NCI-H82 treated with DMSO at 0.1 percent for 48 hours (cell line): Measurements from ENCODE around the gene MVD.

ENCODE experiments used
- DNase-seq: peaks from one replicate; lab custom pipeline; 2025; ENCODE audit not compliant: unreplicated experiment; lab: John Stamatoyannopoulos, UW

The MVD gene

DNA sequence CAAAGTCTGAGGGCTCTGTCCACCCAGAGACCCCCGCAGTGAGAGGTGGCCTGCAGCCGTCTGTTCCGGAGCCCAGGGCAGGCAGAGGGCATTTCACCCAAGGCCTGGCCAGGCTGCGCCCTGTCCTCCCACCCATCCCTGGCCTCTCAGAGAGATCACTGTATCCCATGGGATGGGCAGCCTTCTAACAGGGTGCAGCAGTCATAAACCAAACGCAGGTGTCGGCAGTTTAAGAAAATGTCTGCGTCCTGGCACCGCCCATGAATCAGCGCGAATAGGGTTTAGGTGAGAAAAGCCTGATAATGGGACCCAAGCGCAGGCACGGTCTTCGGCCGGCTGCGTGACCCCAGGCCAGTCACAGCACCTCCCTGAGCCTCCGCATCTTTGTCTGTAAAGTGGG, 17.4 kb downstream of the MVD start:
- DNase-seq = no peak

DNA sequence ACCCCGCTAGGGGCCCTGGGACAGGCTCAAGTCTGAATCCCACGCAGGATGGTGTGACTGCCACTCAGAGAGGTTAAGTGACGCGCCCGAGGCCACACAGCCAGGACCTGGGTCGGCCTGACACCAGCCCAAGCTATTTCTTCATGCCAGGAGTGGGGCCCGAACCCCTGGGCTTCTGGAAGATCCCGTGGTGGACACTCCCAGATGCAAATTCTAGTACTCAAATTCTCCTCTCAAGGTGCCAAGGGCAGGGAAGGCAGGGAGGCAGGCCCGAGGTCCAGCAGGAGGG, 19.3 kb downstream of the MVD start:
- no peak for DNase-seq

DNA sequence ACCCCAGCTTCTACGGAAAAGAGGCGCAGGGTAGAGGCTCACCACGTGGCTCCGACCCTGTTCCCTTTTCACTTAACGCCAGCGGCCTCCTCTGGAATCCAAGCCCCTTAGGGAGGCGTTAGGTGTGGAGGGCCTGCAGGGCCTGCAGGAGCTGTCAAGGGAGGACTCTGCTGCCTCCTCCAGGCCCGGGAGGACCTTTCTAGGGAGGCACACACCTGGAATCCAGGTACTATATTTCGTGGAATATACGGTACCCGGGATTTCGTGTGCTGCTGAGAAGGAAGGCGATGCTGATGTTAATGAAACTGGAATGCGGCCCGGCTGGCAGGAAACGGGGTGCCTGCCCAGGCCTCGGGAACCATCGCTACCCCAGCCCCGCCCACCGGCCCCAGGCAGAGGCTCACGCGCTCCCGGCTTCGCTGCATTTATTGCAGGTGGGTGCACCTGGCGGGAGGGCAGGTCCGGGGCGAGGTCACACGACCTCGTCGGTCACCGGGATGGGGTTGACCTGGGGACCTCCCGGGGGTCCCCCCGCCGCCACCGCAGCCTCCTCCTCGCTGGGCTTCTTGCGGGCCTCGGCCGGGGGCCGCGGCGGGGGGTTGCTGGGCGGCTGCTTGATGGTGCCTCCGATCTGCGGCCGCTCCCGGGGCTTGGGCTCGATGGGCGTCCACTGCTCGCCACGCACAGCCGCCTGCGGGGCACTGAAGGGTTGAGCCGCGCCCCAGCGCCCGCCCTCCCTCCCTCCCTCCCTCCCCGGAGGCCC, 19.8 kb downstream of the MVD start:
- no peak for DNase-seq

DNA sequence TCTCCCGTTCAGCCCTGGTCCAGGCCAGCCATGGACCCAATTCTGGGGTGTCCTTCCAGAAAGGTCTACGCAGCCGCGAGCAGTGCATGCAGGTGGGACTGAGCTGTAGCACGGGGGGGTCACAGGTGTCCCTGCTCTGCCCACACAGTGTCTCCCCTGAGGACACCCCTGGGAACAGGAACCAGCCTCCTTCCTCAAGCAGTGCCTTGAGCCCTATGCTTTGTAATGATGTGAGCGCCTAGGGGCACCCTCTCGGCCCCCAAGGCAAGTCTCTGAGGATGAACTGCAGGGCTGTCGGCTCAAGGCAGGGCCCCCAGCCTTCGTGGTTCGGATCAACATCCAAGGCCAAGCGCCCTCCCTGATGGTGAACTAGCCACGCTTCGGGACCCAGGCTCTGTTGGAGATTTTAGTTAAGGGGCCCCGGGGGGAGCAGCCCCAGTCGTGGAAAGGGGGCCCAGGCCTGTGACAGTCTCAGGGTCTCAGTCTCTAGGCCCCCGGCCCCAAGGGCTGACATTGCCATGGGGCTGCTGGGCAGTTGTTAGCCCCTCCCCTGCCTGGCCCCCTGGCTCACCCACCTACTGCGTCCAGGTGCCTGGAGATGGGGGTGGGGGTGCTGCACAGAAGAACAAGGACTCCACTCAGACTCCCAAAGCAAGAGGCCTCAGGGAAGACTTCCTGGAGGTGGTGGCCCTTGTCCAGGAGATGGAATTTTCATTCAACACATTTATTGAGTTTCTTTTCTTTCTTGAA, 22.2 kb downstream of the MVD start:
- no peak for DNase-seq

DNA sequence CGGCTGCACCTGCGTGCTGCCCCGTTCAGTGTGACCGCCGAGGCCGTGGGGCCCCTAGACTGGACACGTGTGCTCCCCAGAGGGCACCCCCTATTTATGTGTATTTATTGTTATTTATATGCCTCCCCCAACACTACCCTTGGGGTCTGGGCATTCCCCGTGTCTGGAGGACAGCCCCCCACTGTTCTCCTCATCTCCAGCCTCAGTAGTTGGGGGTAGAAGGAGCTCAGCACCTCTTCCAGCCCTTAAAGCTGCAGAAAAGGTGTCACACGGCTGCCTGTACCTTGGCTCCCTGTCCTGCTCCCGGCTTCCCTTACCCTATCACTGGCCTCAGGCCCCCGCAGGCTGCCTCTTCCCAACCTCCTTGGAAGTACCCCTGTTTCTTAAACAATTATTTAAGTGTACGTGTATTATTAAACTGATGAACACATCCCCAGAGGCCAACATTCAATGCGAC, 22.8 kb downstream of the MVD start:
- DNase-seq = no peak

DNA sequence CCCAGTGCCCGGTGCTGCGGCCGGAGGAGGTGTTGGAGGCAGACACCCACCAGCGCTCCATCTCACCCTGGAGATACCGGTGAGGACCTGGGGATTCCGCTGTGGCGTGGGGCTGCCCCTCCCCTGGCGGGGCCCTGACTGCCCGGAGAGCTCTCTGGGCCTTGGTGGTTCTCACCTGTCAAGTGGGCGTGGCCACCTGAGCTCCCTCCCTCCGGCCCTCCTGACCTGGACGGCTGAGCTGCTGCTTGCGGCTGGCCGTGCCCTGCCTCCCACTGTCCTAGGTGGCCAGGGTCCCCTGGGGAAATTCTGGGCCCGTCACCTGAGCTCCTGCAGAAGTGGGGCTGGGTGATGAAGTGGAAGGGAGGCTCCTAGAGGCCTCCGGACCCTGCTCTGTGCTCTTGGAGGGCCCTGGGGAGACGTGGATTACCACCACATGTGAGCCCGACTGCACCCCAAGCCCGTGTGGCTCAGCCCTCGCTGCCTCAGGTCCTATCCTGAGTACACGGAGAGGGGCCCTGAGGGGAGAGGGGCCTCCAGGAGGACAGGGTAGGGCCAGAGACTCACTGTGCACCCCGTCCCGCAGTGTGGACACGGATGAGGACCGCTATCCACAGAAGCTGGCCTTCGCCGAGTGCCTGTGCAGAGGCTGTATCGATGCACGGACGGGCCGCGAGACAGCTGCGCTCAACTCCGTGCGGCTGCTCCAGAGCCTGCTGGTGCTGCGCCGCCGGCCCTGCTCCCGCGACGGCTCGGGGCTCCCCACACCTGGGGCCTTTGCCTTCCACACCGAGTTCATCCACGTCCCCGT, 23.5 kb downstream of the MVD start:
- no peak for DNase-seq

DNA sequence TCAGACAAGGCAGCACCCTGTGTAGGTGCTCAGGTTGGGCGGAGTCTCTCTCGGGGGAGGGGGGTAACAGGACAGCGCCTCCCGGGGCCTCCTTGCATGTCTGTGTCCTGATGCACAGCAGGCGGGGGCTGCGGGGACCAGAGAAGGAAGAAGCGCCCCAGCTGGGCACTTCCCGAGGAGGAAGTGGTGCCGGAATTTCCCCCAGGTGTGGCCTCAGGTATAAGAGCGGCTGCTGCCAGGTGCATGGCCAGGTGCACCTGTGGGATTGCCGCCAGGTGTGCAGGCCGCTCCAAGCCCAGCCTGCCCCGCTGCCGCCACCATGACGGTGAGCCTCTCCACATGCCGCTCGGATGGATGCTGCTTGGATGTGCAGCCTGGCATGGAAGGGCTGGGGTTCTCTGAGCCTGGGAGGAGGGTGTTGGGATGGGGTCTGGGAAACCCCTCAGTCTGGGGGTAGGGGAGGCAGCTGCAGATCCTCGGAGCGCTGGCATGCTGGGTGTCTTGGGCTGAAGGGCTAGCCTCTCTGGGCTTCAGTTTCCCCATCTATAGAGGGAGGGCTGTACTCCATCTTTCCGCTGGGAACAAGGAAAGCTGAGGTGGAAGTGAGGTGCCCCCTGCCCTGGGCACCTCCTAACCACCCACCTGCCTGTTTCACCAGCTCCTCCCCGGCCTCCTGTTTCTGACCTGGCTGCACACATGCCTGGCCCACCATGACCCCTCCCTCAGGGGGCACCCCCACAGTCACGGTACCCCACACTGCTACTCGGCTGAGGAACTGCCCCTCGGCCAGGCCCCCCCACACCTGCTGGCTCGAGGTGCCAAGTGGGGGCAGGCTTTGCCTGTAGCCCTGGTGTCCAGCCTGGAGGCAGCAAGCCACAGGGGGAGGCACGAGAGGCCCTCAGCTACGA, 24.3 kb downstream of the MVD start, which contains the start of gene IL17C:
IL17C (plus strand) TSS at position 250 of the 908 bp plus-strand sequence; CDS start at position 320, 70 bp downstream.
- DNase-seq = no peak

DNA sequence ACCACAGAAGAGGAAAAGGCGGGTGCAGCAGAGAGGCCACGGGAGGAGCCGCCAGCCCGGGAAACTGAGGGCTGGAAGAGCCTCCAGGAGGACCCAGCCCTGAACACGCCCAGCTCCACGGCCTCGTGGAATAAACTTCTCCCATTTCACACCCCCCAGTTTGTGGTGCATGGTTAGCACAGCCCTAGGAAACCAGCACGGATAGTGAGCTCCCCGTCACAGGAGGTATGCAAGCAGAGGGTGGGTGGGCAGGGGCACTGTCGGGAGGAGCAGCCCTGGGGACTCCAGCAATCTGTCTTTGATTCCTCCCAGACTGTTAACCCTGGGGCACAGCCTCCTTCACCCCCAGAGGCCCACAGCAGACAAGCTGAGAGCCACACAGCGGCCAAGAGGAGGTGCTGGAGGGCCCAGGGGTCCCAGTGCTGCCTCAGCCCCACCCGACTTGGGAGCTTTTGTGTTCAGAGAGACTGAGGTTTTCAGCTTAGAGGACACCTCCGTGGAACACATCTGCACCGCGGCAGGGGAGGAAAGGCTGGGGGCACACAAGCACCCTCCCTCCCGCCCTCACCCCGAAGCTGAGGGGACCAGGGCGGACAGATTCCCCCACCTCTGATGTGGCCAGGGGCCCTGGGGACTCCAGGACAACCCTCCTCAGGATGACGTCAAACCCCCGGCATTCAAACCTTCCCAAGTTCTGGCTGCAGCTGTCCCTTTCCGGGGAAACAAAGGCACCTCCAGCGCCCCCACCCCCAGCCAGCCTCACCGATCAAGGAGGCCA, 26.2 kb downstream of the MVD start:
- no peak for DNase-seq

DNA sequence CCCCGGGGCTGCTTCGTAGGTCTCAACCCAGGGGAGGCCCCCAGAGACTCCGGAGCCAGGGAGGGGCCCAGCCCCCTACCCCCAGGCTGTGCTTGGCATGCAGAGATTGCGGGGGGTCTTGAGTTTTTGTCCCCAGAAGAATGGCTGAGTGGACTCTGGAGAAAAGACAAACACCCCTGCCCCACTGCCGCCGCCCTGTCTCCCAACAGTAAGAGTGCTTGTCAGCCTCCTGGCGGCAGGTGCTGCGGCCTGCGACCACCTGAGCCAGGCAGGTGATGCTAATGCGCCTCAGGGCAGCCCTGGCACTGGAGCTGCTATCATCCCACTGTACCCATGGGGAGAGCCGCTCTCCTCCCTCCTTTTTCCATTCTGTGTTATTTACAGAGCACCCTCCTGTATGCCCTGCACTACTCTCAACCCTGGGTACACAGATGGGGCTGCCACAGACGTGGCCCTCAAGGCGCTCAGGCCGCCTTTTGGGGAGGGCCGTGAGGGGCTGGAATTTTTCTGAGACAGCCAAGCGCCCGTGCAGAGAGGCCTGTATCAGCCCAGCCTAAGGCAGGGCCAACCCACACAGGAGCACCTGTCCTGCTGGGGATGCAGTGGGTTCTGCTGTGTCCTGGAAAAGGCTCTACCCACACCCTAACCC, 27.1 kb downstream of the MVD start:
- DNase-seq = no peak

DNA sequence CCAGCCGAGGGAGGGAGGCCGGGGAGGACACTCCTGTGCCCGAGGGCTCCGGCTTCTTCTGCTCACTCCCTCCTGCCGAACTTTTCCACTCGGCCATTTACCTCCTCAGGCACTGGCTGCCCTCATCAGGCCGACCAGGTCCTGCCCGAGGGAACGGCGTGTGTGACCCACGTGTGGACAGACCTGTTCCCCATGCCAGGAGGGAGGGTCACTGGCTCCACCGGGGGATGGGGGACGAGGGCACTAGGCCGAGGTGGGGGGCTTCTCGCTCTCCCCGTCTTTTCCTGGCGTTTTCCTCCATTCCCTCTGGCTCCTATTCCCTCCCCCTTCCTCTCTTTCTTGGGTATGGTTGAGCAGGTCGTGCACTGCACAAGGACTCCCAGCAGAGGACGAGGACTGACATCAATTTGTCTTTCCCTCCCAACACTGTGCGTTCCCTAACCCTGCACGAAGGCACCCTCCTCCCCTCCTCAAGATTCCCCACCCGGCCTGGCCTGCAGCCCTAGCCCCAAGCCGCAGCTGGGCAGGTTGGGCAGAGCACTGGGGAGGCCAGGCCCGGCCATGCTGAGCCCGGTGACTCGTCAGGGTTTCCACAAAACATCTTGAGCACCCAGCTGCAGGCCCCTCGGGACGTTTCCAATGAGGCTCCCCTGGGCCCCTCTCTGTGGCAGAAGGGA, 27.8 kb downstream of the MVD start:
- DNase-seq = no peak

DNA sequence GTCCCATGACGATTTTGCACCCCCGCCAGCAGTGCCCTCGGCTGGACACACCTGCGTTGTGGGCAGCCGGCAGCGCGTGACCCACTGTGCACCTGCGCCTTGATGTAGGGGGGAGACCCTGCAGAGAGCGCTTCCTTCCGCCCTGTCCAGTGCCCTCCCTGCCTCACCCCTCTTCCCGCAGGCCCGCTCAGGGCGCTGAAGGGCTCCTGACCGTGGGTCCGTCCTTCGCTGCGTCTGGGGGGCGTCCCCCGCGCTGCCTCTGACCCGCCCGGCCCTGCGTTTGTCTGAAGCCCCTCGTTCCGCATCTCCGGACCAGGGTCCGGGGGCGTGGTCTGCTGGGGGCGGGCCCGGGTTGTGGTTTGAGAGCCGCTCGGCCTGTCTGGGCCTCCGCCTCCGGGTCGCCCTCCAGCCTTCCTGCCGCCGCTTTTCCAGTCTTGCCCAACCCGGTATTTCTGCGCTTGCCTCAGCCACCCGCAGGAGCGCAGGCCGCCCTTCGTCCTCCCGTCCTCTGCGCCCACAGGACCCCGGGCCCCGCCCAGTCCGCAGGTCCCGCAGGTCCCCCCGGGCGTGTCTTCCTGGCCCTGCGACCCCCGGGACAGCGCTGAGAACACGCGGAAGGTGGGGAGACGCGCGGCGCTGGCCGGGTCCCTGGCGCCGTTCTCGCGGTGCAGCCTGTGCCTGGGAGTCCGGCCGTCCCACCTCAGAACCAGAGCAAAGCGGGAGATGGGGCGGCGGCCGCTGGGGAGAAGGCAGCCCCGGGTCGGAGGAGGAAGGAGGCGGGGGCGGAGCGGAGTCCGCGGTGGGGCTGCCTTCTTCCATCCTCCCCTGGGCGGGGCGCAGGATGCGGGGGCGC, 28.5 kb downstream of the MVD start:
- DNase-seq = no peak

DNA sequence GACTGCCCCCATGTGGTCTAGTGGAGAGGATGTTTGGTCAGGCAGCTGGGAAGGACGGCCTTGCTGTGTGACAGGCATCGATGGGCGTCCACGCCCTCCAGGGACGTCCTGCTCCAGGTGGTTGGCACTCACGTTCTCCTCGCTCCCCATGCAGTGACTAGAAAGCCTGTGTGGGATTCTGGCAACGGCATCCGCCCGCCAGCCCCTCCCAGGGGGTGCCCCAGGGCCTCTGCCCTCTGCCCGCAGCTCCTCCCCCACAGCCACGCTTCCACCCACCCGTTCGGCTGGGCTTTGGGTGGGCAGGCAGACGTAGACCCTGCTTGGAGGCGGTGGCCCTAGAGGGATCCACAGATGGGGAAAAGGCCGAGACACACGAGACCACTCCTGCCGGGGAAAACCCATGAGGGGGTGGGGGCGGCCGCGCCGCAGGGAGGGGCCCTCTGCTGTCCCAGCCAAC, 29.2 kb downstream of the MVD start:
- DNase-seq = no peak

DNA sequence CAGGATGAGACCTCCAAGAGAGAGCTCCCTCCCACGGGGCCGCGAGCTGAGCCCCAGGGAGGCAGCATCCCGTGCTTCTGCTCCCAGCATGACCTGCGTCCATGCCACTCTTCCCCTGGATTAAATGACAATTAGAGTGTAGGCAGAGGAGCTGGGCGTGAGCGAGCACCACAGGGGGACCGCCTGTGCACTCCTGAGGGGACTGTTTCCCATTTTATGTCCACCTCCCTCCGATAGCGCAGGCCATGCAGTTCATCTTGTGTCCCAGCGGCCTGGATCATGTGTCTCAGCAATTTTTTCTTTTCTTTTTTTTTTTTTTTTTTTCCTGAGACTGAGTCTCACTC, 30.3 kb downstream of the MVD start:
- no peak for DNase-seq

DNA sequence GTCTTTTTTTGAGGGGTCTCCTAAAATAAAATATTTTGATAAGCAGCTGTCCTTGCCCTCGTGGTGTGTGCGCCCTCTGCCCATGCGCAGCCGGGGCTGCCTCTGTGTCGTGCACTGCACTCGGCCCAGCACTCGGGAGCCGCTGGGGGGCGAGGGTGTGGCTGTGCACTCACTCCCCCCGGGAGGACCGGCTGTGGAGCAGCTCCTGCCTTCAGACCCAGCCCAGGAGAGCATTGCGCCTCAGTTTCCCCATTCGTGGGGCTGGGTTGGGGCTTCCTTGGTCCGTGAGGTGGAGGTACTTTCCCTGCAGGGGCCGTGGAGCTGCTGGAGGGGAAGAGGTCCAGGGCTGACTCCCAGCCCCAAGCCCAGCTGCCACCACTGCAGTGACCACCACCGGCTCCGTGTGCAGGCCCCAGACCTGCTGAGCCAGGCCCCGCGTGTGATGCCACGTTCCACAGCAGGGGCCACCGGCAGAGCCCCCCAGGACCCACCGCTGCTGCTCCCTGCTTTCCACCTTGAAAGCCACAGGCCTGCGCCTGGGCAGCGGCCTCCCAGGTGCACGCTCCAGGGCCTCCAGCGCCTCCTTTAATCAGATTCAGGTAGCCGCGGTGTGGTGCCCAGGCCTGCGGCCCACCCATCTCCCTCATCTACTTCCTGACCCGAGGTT, 30.8 kb downstream of the MVD start:
- no peak for DNase-seq

DNA sequence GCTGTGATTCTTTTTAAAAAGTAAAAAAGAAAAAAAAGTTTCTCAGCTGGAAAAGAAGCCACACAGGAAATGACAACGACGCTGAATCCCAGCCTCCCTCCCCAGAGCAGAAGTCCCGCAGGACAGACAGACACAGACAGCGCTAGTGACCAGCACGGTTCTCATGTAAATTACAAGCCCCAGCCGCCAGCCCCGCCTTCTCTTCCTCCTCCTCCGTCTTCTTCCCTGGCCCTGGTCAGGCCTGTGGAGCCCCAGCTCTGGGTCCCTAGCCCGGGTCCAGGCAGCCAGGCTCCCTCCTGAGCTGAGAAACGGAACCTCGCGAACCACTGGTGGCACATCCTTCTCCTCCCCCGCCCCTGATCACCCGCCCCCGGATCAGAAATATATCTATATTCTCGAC, 31.5 kb downstream of the MVD start:
- no peak for DNase-seq

DNA sequence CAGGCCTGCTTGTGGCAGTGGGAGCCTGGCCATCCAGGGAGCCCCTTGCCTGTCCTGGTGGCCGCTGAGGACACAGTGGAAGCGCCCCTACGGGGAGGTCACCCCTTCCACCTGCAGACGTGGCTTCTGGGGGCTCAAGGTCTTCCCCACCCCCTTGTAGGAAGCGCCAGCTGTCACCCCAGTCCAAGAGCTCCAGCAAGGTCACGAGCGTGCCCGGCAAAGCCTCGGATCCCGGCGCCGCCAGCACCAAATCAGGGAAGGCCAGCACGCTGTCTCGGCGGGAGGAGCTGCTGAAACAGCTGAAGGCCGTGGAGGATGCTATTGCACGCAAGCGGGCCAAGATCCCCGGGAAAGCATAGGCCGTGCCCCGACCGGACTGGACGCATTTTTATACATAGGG, 31.9 kb downstream of the MVD start:
- no peak for DNase-seq

DNA sequence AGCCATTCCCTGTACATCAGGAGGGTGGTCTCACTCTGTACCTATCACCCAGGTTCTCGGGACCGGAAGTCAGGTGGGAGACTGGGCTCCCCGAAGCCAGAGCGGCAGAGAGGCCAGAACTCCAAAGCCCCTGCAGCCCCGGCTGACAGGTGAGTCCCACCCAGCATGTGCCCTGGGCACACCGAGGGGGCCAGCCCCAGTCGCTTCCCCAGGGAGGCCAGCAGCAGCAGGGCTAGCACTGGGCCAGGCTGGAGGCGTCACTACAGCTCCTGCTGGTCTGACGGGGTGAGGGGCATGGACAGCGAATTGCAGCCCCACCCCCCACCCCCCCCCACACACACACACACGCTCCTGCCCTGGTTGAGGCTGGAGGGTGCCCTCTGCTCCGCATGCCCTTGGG, 32.5 kb downstream of the MVD start:
- DNase-seq = no peak

DNA sequence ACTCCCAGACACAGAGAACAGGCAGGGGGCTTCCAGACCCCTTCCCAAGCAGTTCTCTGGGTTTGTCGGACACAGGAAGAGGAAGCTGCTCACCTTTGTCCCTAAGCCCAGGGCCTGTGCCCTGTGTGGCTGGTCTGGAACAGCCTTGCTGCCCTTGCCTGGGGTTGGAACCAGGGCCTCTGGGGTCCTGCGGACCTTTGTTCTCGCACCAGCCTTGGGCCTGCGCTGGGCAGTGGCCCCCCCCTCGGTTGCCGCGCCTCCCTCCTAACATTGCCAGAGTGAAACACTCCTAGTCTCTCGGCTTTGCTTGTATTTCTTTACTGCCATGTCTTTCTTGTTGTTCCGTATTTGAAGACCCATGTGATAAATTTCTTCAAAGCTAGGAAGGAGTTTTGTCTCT, 33.1 kb downstream of the MVD start:
- DNase-seq = no peak
